Panc1 (cell line): ENCODE measurements around the gene NOP14. TPM values are rescaled to one million over a fixed set of nuclear protein-coding genes. Genes with fewer than 3 reads are reported as not detected.

Experiments
- ATAC-seq: fragments of 200-7000 bp; cut with Tn5 transposase; 2 replicates; pipeline ENCODE4 v1.9.1; 2020; ENCODE audit warnings: mild to moderate bottlenecking, moderate library complexity
- BruUV-seq: library from RNA; stranded (reverse); fragments of 400-500 nt; replicated peaks from 2 replicates; lab custom pipeline; 2021; lab: Mats Ljungman, UMichigan
- CTCF ChIA-PET: fragments of 300-600 bp; sonication (Branson Sonifier 250); formaldehyde crosslinking; loops from one replicate; lab custom pipeline; 2022; ENCODE audit warnings: antibody characterized with exemption; lab: Charles Lee
- POLR2A ChIA-PET: fragments of 300-600 bp; sonication (Branson Sonifier 250); formaldehyde crosslinking; loops from one replicate; lab custom pipeline; 2022; ENCODE audit warnings: antibody characterized with exemption; lab: Charles Lee
- DNase-seq: peaks from one replicate; pipeline ENCODE4 v3.0.0-alpha.2; 2010; ENCODE audit warnings: low read depth, low spot score
- H3K27ac ChIP-seq: 2 replicates; pipeline ENCODE4 v1.5.1; 2011; ENCODE audit warnings: mild to moderate bottlenecking, low read length, inconsistent platforms
- H3K27me3 ChIP-seq: fragments of 200-500 bp; sonication (Bioruptor generic); 2 replicates; pipeline ENCODE4 v1.6.0; 2014; ENCODE audit warnings: low read length, inconsistent platforms; ENCODE audit not compliant: control insufficient read depth, insufficient read depth
- H3K36me3 ChIP-seq: fragments of 200-500 bp; sonication (Bioruptor generic); 2 replicates; pipeline ENCODE4 v1.5.1; 2014; ENCODE audit warnings: inconsistent platforms, mild to moderate bottlenecking, low read length, moderate library complexity; ENCODE audit not compliant: control insufficient read depth, insufficient read depth
- H3K4me1 ChIP-seq: 2 replicates; pipeline ENCODE4 v1.5.1; 2011; ENCODE audit warnings: inconsistent platforms, mild to moderate bottlenecking, low read length, moderate library complexity; ENCODE audit not compliant: control insufficient read depth, insufficient read depth
- H3K4me3 ChIP-seq, 2 experiments: 2 replicates each; pipeline ENCODE4 v1.5.1; 2011 to 2012; ENCODE audit warnings: low read depth in 2 of 2, low read length in 2 of 2, mild to moderate bottlenecking in 2 of 2, inconsistent platforms in 1 of 2, moderate library complexity in 1 of 2
- H3K9me3 ChIP-seq: fragments of 200-500 bp; sonication (Bioruptor generic); 2 replicates; pipeline ENCODE4 v1.5.1; 2014; ENCODE audit warnings: low read depth, mild to moderate bottlenecking, inconsistent platforms, low read length, moderate library complexity; ENCODE audit not compliant: control insufficient read depth, insufficient read depth
- POLR2AphosphoS5 ChIP-seq: IDR thresholded peaks from 2 replicates; pipeline ENCODE4 v1.6.1; 2012; ENCODE audit warnings: mild to moderate bottlenecking, low read depth, low read length, moderate library complexity
- SIN3A ChIP-seq: IDR thresholded peaks from 2 replicates; pipeline ENCODE4 v1.6.1; 2012; ENCODE audit warnings: low read depth, mild to moderate bottlenecking, low read length, moderate library complexity, borderline replicate concordance; ENCODE audit not compliant: insufficient read depth
- TCF7L2 ChIP-seq: IDR thresholded peaks from 2 replicates; pipeline ENCODE4 v1.6.1; 2011; ENCODE audit warnings: mild to moderate bottlenecking, low read depth, low read length, inconsistent platforms
- in situ Hi-C: cut with HindIII; loops from 2 replicates; pipeline ENCODE4 v1.10.0; 2016; ENCODE audit warnings: low sequenced_read_pairs, low pct_unique_long_range_greater_than_20kb
- intact Hi-C: fragments of 100-400 bp; cut with micrococcal nuclease; formaldehyde crosslinking; loops from one replicate; pipeline ENCODE4 v1.10.0; 2022; ENCODE audit not compliant: unreplicated experiment
- total RNA-seq: library from RNA; stranded (reverse); gene quantifications from one replicate; pipeline ENCODE4 v1.2.1, GENCODE V29; 2021; ENCODE audit not compliant: unreplicated experiment
- TF ChIP-seq, protein P1 (sequence below): fragments of 450-650 bp; IDR thresholded peaks from 2 replicates; pipeline ENCODE4 v1.5.1; 2017; ENCODE audit warnings: mild to moderate bottlenecking
- TF ChIP-seq, protein P2 (sequence below), 2 experiments: IDR thresholded peaks; 2 replicates each; pipeline ENCODE4 v1.6.1; 2011 to 2012; ENCODE audit warnings: low read depth in 2 of 2, control low read depth in 1 of 2, low read length in 1 of 2, mild to moderate bottlenecking in 1 of 2, moderate library complexity in 1 of 2; ENCODE audit not compliant: insufficient read depth in 1 of 2

Gene NOP14
- total RNA-seq, 1 experiment from 2014 or later, result 32.9 TPM

DNA sequence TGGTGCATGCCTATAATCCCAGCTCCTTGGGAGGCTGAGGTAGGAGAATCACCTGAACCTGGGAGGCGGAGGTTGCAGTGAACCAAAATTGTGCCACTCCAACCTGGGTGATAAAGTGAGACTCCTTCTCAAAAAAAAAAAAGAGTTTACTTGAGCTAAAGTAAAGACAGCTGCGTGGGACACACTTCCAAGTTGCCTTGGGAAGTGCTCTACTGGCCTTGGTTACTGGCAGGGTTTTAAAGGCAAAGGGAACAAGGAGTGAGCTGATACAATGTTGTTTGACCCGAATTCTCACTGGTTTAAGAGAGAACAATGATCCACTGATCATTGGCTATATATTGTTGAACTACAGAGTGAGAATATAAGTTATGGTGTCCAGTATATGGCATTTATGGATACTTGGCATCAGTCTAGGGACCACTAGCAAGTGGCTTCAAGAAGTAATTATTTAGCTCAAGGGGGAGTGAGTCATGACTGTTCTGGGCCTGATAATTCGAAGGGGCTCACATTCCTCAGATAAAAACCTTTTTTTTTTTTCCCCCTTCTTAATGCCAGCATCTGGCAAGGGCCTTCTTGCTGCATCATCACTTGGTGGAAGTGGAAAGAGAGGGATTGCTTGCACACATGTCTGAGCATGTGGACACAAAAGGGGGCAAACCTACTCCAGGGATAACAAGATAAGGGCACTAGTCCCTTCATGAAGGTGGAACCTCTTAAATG is 32.5 kb upstream of the NOP14 start:
- ChIA-PET POLR2A (interaction anchor here (0.6 to 0.7 kb wide), 2 partner anchors 42 to 61 kb away, joined by 4 read pairs; no protein-coding TSS in a partner anchor), CTCF (no interaction called here)
- no peaks in the 10 kb centered on the region for H3K4me1 ChIP-seq
- in situ Hi-C loops (no loop called here), intact Hi-C loops (no loop called here)
- H3K27me3 ChIP-seq, result no peaks in the 10 kb centered on the region; the same call in 1 of the 2 replicates
- TF ChIP-seq TCF7L2 (no peak), SIN3A (no peak), POLR2AphosphoS5 (no peak)
- TF ChIP-seq, protein P1, sequence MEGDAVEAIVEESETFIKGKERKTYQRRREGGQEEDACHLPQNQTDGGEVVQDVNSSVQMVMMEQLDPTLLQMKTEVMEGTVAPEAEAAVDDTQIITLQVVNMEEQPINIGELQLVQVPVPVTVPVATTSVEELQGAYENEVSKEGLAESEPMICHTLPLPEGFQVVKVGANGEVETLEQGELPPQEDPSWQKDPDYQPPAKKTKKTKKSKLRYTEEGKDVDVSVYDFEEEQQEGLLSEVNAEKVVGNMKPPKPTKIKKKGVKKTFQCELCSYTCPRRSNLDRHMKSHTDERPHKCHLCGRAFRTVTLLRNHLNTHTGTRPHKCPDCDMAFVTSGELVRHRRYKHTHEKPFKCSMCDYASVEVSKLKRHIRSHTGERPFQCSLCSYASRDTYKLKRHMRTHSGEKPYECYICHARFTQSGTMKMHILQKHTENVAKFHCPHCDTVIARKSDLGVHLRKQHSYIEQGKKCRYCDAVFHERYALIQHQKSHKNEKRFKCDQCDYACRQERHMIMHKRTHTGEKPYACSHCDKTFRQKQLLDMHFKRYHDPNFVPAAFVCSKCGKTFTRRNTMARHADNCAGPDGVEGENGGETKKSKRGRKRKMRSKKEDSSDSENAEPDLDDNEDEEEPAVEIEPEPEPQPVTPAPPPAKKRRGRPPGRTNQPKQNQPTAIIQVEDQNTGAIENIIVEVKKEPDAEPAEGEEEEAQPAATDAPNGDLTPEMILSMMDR, result no peak
- TF ChIP-seq, protein P2, sequence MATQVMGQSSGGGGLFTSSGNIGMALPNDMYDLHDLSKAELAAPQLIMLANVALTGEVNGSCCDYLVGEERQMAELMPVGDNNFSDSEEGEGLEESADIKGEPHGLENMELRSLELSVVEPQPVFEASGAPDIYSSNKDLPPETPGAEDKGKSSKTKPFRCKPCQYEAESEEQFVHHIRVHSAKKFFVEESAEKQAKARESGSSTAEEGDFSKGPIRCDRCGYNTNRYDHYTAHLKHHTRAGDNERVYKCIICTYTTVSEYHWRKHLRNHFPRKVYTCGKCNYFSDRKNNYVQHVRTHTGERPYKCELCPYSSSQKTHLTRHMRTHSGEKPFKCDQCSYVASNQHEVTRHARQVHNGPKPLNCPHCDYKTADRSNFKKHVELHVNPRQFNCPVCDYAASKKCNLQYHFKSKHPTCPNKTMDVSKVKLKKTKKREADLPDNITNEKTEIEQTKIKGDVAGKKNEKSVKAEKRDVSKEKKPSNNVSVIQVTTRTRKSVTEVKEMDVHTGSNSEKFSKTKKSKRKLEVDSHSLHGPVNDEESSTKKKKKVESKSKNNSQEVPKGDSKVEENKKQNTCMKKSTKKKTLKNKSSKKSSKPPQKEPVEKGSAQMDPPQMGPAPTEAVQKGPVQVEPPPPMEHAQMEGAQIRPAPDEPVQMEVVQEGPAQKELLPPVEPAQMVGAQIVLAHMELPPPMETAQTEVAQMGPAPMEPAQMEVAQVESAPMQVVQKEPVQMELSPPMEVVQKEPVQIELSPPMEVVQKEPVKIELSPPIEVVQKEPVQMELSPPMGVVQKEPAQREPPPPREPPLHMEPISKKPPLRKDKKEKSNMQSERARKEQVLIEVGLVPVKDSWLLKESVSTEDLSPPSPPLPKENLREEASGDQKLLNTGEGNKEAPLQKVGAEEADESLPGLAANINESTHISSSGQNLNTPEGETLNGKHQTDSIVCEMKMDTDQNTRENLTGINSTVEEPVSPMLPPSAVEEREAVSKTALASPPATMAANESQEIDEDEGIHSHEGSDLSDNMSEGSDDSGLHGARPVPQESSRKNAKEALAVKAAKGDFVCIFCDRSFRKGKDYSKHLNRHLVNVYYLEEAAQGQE (IDR thresholded peaks at IDR 0.05; ENCODE audit: insufficient read depth in 1 of 2, low read depth in 2 of 2, low read length in 1 of 2), result no peak
- H3K27ac ChIP-seq, result no peak overlapping the region
- H3K4me3 ChIP-seq, result no peak overlapping the region
- no peaks in the 10 kb centered on the region for H3K9me3 ChIP-seq
- DNase-seq (no peak), ATAC-seq (no peak)
- BruUV-seq, result no TSS peak
- H3K36me3 ChIP-seq, result no peaks in the 10 kb centered on the region

DNA sequence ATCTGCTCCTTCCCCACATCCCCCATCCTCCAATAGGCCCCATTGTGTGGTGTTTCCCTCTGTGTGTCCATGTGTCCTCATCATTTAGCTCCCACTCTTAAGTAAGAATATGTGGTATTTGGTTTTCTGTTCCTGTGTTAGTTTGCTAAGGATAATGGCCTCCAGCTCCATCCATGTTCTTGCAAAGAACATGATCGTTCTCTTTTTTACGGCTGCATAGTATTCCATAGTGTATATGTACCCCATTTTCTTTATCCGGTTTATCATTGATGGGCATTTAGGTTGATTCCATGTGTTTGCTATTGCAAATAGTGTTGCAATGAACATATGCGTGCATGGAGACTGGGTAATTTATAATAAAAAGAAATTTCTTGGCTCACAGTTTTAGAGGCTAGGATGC is 31.7 kb upstream of the NOP14 start:
- TF ChIP-seq, protein P2 (IDR thresholded peaks at IDR 0.05; ENCODE audit: insufficient read depth in 1 of 2, low read depth in 2 of 2, low read length in 1 of 2), result no peak
- no peak for TF ChIP-seq TCF7L2
- TF ChIP-seq POLR2AphosphoS5, result no peak
- TF ChIP-seq, protein P1, result no peak
- TF ChIP-seq SIN3A, result no peak
- POLR2A ChIA-PET, result interaction anchor here (0.6 kb wide), 1 partner anchor 60 kb away, joined by 4 read pairs; no protein-coding TSS in a partner anchor
- CTCF ChIA-PET, result no interaction called here
- intact Hi-C loops (no loop called here), in situ Hi-C loops (no loop called here)
- no peaks in the 10 kb centered on the region for H3K9me3 ChIP-seq
- DNase-seq, result no peak
- ATAC-seq, result no peak
- no peak overlapping the region for H3K27ac ChIP-seq
- H3K4me1 ChIP-seq, result no peaks in the 10 kb centered on the region
- H3K4me3 ChIP-seq, result no peak overlapping the region
- no peaks in the 10 kb centered on the region; the same call in 1 of the 2 replicates for H3K27me3 ChIP-seq
- H3K36me3 ChIP-seq, result no peaks in the 10 kb centered on the region
- no TSS peak for BruUV-seq
